ENCODE data around the gene PDIA5.

Gene PDIA5

DNA sequence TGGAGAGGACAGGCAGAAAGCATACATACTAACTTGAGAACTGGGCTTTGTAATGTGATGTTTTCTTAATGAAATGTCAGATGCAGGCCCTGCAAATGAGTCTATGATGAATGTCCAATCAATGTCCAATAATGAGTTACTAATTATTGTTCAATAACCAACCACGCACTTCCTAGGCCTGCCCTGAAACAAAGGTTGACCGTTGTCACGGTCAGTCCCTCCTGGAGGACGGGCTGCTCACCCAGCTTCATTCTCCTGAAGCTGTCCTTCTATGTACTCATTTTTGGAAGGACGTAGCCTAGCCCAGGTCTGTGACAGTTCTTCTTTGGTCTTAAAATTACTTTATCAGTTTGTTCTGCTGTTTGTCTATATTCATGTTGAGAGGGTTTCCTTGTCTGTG, 8.3 kb upstream of the PDIA5 start:
- H3K9me3 ChIP-seq (ENCODE audit: low read length): no peaks in the 10 kb centered on the region
- H3F3A ChIP-seq (ENCODE audit: insufficient read depth, low read length): no peaks in the 10 kb centered on the region
- TF ChIP-seq, protein P1, sequence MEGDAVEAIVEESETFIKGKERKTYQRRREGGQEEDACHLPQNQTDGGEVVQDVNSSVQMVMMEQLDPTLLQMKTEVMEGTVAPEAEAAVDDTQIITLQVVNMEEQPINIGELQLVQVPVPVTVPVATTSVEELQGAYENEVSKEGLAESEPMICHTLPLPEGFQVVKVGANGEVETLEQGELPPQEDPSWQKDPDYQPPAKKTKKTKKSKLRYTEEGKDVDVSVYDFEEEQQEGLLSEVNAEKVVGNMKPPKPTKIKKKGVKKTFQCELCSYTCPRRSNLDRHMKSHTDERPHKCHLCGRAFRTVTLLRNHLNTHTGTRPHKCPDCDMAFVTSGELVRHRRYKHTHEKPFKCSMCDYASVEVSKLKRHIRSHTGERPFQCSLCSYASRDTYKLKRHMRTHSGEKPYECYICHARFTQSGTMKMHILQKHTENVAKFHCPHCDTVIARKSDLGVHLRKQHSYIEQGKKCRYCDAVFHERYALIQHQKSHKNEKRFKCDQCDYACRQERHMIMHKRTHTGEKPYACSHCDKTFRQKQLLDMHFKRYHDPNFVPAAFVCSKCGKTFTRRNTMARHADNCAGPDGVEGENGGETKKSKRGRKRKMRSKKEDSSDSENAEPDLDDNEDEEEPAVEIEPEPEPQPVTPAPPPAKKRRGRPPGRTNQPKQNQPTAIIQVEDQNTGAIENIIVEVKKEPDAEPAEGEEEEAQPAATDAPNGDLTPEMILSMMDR (IDR thresholded peaks at IDR 0.05; ENCODE audit: low read length): no peak
- TF ChIP-seq EZH2 (IDR thresholded peaks at IDR 0.05; ENCODE audit: borderline replicate concordance, low read length): no peak
- H4K20me1 ChIP-seq (ENCODE audit: insufficient read depth, low read length): no peaks in the 10 kb centered on the region
- no peak overlapping the region for H3K27ac ChIP-seq (ENCODE audit: low read depth, low read length, poor library complexity, severe bottlenecking)
- H3K9ac ChIP-seq (ENCODE audit: low read length): no peak overlapping the region
- H3K4me2 ChIP-seq (ENCODE audit: low read length): no peak overlapping the region
- no peak overlapping the region for H3K4me3 ChIP-seq (ENCODE audit: low read depth, low read length, poor library complexity, severe bottlenecking)
- H3K79me2 ChIP-seq (ENCODE audit: insufficient read depth, low read length): no peaks in the 10 kb centered on the region
- H3K27me3 ChIP-seq (ENCODE audit: insufficient read depth, low read length): no peaks in the 10 kb centered on the region; the same call in 1 of the 2 replicates
- no peaks in the 10 kb centered on the region for H3K9me2 ChIP-seq (ENCODE audit: low read depth, low read length)
- H3K4me1 ChIP-seq (ENCODE audit: insufficient read depth, low read length, severe bottlenecking): no peaks in the 10 kb centered on the region
- H2AFZ ChIP-seq (ENCODE audit: low read length): no peak overlapping the region
- no peaks in the 10 kb centered on the region for H3K36me3 ChIP-seq (ENCODE audit: insufficient read depth, low read length)

DNA sequence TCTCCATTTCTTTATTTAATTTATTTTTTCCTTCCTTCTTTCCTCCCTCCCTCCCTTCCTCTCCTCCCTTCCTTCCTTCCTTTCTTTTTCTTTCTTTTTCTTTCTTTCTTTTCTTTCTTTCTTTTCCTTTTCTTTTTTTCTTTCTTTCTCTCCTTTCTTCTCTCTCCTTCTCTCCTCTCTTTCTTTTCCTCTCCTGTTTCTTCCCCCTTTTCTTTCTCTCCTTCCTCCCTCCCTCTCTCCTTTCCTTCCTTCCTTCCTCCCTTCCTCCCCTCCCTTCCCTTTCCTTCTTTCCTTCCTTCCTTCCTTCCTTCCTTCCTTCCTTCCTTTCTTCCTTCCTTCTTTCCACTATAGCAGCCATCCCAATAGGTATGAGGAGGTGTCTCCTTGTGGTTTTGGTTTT, 6.8 kb upstream of the PDIA5 start:
- Histone ChIP-seq H4K20me1 (ENCODE audit: insufficient read depth, low read length) (no peaks in the 10 kb centered on the region), H3K4me2 (ENCODE audit: low read length) (no peak overlapping the region), H3K9me3 (ENCODE audit: low read length) (no peaks in the 10 kb centered on the region), H3K9me2 (ENCODE audit: low read depth, low read length) (no peaks in the 10 kb centered on the region), H3K36me3 (ENCODE audit: insufficient read depth, low read length) (no peaks in the 10 kb centered on the region), H3K27ac (ENCODE audit: low read depth, low read length, poor library complexity, severe bottlenecking) (no peak overlapping the region), H3K79me2 (ENCODE audit: insufficient read depth, low read length) (no peaks in the 10 kb centered on the region), H3F3A (ENCODE audit: insufficient read depth, low read length) (no peaks in the 10 kb centered on the region), H3K4me3 (ENCODE audit: low read depth, low read length, poor library complexity, severe bottlenecking) (no peak overlapping the region), H3K4me1 (ENCODE audit: insufficient read depth, low read length, severe bottlenecking) (no peaks in the 10 kb centered on the region), H3K9ac (ENCODE audit: low read length) (no peak overlapping the region), H3K27me3 (ENCODE audit: insufficient read depth, low read length) (no peaks in the 10 kb centered on the region), H2AFZ (ENCODE audit: low read length) (no peak overlapping the region)
- TF ChIP-seq, protein P1 (IDR thresholded peaks at IDR 0.05; ENCODE audit: low read length): no peak
- no peak for TF ChIP-seq EZH2 (IDR thresholded peaks at IDR 0.05; ENCODE audit: borderline replicate concordance, low read length)

DNA sequence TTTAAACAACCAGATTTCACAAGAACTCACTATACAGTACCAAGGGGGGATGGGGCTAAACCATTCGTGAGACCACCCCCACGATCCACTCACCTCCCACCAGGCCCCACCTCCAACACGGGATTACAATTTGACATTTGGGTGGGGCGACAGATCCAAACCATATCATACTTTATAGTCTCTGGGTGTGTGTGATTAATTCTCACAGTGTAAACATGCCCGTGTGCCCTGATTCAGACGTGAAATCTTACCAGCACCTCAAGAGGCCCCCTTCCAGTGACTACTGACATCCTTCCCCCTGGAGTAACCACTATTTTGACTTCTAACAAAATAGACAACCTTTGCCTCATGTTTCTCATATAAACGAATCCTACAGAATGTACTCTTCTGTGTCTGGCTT, 5.0 kb upstream of the PDIA5 start:
- Histone ChIP-seq H3F3A (ENCODE audit: insufficient read depth, low read length) (no peaks in the 10 kb centered on the region), H4K20me1 (ENCODE audit: insufficient read depth, low read length) (no peaks in the 10 kb centered on the region), H3K79me2 (ENCODE audit: insufficient read depth, low read length) (no peaks in the 10 kb centered on the region), H3K27me3 (ENCODE audit: insufficient read depth, low read length) (no peaks in the 10 kb centered on the region), H3K9ac (ENCODE audit: low read length) (no peak overlapping the region), H3K4me3 (ENCODE audit: low read depth, low read length, poor library complexity, severe bottlenecking) (no peak overlapping the region), H2AFZ (ENCODE audit: low read length) (no peak overlapping the region), H3K27ac (ENCODE audit: low read depth, low read length, poor library complexity, severe bottlenecking) (no peak overlapping the region), H3K4me2 (ENCODE audit: low read length) (no peak overlapping the region), H3K4me1 (ENCODE audit: insufficient read depth, low read length, severe bottlenecking) (no peaks in the 10 kb centered on the region), H3K9me2 (ENCODE audit: low read depth, low read length) (no peaks in the 10 kb centered on the region), H3K36me3 (ENCODE audit: insufficient read depth, low read length) (no peaks in the 10 kb centered on the region), H3K9me3 (ENCODE audit: low read length) (no peaks in the 10 kb centered on the region)
- no peak for TF ChIP-seq EZH2 (IDR thresholded peaks at IDR 0.05; ENCODE audit: borderline replicate concordance, low read length)
- TF ChIP-seq, protein P1 (IDR thresholded peaks at IDR 0.05; ENCODE audit: low read length): no peak
